K562 (cell line): ENCODE data around the gene ZNF862. TPM values are rescaled to one million over a fixed set of nuclear protein-coding genes. Genes with fewer than 3 reads are reported as not detected.

Experiments used
- CHCHD3 ChIP-seq: fragments of 250-450 bp; sonication (Bioruptor Pico); IDR thresholded peaks from 2 replicates; pipeline ENCODE4 v2.1.2; 2022; ENCODE audit warnings: mild to moderate bottlenecking
- GABPB2 ChIP-seq: fragments of 250-450 bp; sonication (Bioruptor Pico); conservative IDR thresholded peaks from 2 replicates; pipeline ENCODE4 v1.5.1; 2021; ENCODE audit warnings: mild to moderate bottlenecking
- HCFC1 ChIP-seq: IDR thresholded peaks from 2 replicates; pipeline ENCODE4 v1.6.1; 2012; ENCODE audit warnings: low read depth, low read length, improper control_type of control experiment
- MCM5 ChIP-seq: fragments of 450-650 bp; IDR thresholded peaks from 2 replicates; pipeline ENCODE4 v1.6.1; 2016; ENCODE audit warnings: low read depth
- NONO ChIP-seq, 2 experiments: fragments of 200-400 bp in 1 of 2; fragments of 450-650 bp in 1 of 2; formaldehyde crosslinking in 1 of 2; IDR thresholded peaks; 2 replicates each; pipeline ENCODE4 v1.6.1; 2017; ENCODE audit warnings: low read depth in 2 of 2, mild to moderate bottlenecking in 2 of 2, moderate library complexity in 2 of 2, low read length in 1 of 2
- POLR2G ChIP-seq: fragments of 200-400 bp; formaldehyde crosslinking; IDR thresholded peaks from 2 replicates; pipeline ENCODE4 v1.6.1; 2017; ENCODE audit warnings: low read depth, mild to moderate bottlenecking, antibody characterized with exemption, low read length, moderate library complexity
- SAFB ChIP-seq: fragments of 200-400 bp; formaldehyde crosslinking; IDR thresholded peaks from 2 replicates; pipeline ENCODE4 v1.6.1; 2017; ENCODE audit warnings: low read depth, low read length, borderline replicate concordance
- ZBTB7A ChIP-seq: IDR thresholded peaks from 2 replicates; pipeline ENCODE4 v1.6.1; 2011; ENCODE audit warnings: low read depth, mild to moderate bottlenecking, low read length, moderate library complexity, borderline replicate concordance; ENCODE audit not compliant: control insufficient read depth
- ZBTB8A ChIP-seq: fragments of 450-650 bp; IDR thresholded peaks from 2 replicates; pipeline ENCODE4 v1.6.1; 2018; ENCODE audit warnings: mild to moderate bottlenecking, moderate library complexity; ENCODE audit not compliant: partially characterized antibody
- ZMIZ1 ChIP-seq, 2 experiments: fragments of 150-350 bp in 1 of 2; IDR thresholded peaks; 2 replicates each; pipeline ENCODE4 v1.6.1; 2012 to 2016; ENCODE audit warnings: low read depth in 2 of 2, low read length in 2 of 2, mild to moderate bottlenecking in 1 of 2, moderate library complexity in 1 of 2
- ZNF12 ChIP-seq: sonication (generic); formaldehyde crosslinking; IDR thresholded peaks from 2 replicates; pipeline ENCODE4 v1.4.0; 2020; ENCODE audit warnings: mild to moderate bottlenecking, missing genetic modification reagents
- ZNF124 ChIP-seq: sonication (generic); formaldehyde crosslinking; IDR thresholded peaks from 2 replicates; pipeline ENCODE4 v1.8.1; 2022; ENCODE audit warnings: missing genetic modification reagents
- ZNF589 ChIP-seq: fragments of 200-800 bp; sonication (Bioruptor generic); IDR thresholded peaks from 2 replicates; pipeline ENCODE4 v1.6.1; 2016; ENCODE audit warnings: low read depth, missing genetic modification characterization, missing compliant biosample characterization
- polyA plus RNA-seq, 8 experiments: library from polyadenylated mRNA; depleted of rRNA in 4 of 8; stranded (reverse) in 5 of 8; unstranded in 3 of 8; fragments of >200 nt; fragmentation: Nextera tagmentation in 2 of 8; fragmentation: Illumina TruSeq in 1 of 8; extraction: Ambion mirVana in 2 of 8; extraction: Trizol in 1 of 8; gene quantifications; 2 replicates each; pipeline versions ENCODE4 v1.2.1 to v1.2.3, GENCODE V29; 2011 to 2014; ENCODE audit warnings: inconsistent platforms in 1 of 8, missing spikeins in 1 of 8
- total RNA-seq, 7 experiments: library from RNA; depleted of rRNA in 6 of 7; stranded (reverse); fragments of >200 nt in 6 of 7; fragmentation: Illumina TruSeq in 2 of 7; extraction: Trizol in 2 of 7; gene quantifications; 2 replicates each; pipeline versions ENCODE4 v1.2.1 to v1.2.3, GENCODE V29; 2011 to 2021; ENCODE audit warnings: low replicate concordance in 1 of 7
- TF ChIP-seq, protein P1 (sequence below): fragments of 250-450 bp; sonication (Bioruptor Pico); IDR thresholded peaks from 2 replicates; pipeline ENCODE4 v1.5.0; 2021; ENCODE audit warnings: mild to moderate bottlenecking, borderline replicate concordance
- TF ChIP-seq, protein P2 (sequence below): fragments of 450-650 bp; IDR thresholded peaks from 2 replicates; pipeline ENCODE4 v1.6.1; 2014; ENCODE audit warnings: low read depth, mild to moderate bottlenecking, moderate library complexity, borderline replicate concordance
- TF ChIP-seq, protein P3 (sequence below): fragments of 250-450 bp; sonication (Bioruptor Pico); IDR thresholded peaks from 2 replicates; pipeline ENCODE4 v1.9.0; 2021; ENCODE audit warnings: mild to moderate bottlenecking
- TF ChIP-seq, protein P4 (sequence below): sonication (generic); formaldehyde crosslinking; IDR thresholded peaks from 2 replicates; pipeline ENCODE4 v1.8.0; 2022; ENCODE audit warnings: missing genetic modification reagents, mild to moderate bottlenecking, moderate library complexity, borderline replicate concordance
- TF ChIP-seq, protein P5 (sequence below): sonication (generic); formaldehyde crosslinking; IDR thresholded peaks from 2 replicates; pipeline ENCODE4 v1.8.0; 2022; ENCODE audit warnings: mild to moderate bottlenecking, missing genetic modification reagents

The ZNF862 gene
- total and polyA plus RNA-seq, 9 of the 15 experiments (the other 6 are each of a cell fraction or from before 2014, with no cell fraction given) = 1.1 to 3.9 (median 2.6) TPM

DNA sequence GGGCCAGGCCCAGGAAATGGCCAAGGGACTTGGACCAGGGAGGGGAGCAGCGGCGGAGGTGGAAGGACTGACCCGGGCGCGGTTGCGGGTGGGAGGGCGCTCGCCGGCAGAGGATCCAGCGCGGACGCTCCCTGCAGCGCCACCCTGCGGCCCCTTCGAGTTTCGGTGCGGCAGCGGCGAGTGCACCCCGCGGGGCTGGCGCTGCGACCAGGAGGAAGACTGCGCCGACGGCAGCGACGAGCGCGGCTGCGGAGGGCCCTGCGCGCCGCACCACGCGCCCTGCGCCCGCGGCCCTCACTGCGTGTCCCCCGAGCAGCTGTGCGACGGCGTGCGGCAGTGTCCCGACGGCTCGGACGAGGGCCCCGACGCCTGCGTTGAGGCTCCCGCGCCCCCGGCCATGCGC is 48.0 kb upstream of the ZNF862 start (continued):
- TF ChIP-seq, protein P1, sequence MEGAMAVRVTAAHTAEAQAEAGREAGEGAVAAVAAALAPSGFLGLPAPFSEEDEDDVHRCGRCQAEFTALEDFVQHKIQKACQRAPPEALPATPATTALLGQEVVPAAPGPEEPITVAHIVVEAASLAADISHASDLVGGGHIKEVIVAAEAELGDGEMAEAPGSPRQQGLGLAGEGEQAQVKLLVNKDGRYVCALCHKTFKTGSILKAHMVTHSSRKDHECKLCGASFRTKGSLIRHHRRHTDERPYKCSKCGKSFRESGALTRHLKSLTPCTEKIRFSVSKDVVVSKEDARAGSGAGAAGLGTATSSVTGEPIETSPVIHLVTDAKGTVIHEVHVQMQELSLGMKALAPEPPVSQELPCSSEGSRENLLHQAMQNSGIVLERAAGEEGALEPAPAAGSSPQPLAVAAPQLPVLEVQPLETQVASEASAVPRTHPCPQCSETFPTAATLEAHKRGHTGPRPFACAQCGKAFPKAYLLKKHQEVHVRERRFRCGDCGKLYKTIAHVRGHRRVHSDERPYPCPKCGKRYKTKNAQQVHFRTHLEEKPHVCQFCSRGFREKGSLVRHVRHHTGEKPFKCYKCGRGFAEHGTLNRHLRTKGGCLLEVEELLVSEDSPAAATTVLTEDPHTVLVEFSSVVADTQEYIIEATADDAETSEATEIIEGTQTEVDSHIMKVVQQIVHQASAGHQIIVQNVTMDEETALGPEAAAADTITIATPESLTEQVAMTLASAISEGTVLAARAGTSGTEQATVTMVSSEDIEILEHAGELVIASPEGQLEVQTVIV (CRISPR knock-in tag) = no peak
- TF ChIP-seq NONO (IDR thresholded peaks at IDR 0.05; ENCODE audit: low read depth in 2 of 2, low read length in 1 of 2) (0 out of 4 replicates have a peak, but pooled peaks of 1 of the 2 experiments have one; percentile 64), ZNF124 (CRISPR knock-in tag) (no peak), SAFB (peak; percentile 80; the same call in 1 of the 2 replicates), ZBTB8A (no peak), ZNF12 (CRISPR knock-in tag) (no peak), HCFC1 (peak; percentile 43), GABPB2 (CRISPR knock-in tag) (no peak), ZMIZ1 (IDR thresholded peaks at IDR 0.05; ENCODE audit: low read depth in 2 of 2, low read length in 2 of 2) (peak in 1 of 2 experiments; percentile 31; a peak in 1 of 4 replicates), CHCHD3 (no peak), POLR2G (no peak), ZBTB7A (peak; percentile 79; the same call in 1 of the 2 replicates), ZNF589 (no peak), MCM5 (no peak)
- TF ChIP-seq, protein P2, sequence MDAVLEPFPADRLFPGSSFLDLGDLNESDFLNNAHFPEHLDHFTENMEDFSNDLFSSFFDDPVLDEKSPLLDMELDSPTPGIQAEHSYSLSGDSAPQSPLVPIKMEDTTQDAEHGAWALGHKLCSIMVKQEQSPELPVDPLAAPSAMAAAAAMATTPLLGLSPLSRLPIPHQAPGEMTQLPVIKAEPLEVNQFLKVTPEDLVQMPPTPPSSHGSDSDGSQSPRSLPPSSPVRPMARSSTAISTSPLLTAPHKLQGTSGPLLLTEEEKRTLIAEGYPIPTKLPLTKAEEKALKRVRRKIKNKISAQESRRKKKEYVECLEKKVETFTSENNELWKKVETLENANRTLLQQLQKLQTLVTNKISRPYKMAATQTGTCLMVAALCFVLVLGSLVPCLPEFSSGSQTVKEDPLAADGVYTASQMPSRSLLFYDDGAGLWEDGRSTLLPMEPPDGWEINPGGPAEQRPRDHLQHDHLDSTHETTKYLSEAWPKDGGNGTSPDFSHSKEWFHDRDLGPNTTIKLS = peak; percentile 18; the same call in 1 of the 2 replicates
- TF ChIP-seq, protein P3, sequence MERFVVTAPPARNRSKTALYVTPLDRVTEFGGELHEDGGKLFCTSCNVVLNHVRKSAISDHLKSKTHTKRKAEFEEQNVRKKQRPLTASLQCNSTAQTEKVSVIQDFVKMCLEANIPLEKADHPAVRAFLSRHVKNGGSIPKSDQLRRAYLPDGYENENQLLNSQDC = no peak
- TF ChIP-seq, protein P4, sequence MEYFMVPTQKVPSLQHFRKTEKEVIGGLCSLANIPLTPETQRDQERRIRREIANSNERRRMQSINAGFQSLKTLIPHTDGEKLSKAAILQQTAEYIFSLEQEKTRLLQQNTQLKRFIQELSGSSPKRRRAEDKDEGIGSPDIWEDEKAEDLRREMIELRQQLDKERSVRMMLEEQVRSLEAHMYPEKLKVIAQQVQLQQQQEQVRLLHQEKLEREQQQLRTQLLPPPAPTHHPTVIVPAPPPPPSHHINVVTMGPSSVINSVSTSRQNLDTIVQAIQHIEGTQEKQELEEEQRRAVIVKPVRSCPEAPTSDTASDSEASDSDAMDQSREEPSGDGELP (CRISPR knock-in tag) = peak; percentile 50; the same call in 1 of the 2 replicates
- TF ChIP-seq, protein P5, sequence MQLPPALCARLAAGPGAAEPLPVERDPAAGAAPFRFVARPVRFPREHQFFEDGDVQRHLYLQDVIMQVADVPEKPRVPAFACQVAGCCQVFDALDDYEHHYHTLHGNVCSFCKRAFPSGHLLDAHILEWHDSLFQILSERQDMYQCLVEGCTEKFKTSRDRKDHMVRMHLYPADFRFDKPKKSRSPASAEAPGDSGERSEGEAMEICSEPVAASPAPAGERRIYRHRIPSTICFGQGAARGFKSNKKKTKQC = peak; percentile 20; the same call in 1 of the 2 replicates
